IMR-90 (cell line): ENCODE data around the gene RNF181. TPM values are rescaled to one million over a fixed set of nuclear protein-coding genes. Genes with fewer than 3 reads are reported as not detected.

Source experiments
- ATAC-seq: fragments of 200-7000 bp; cut with Tn5 transposase; 2 replicates; pipeline ENCODE4 v1.9.1; 2020; ENCODE audit warnings: low read depth, mild to moderate bottlenecking, moderate library complexity
- BruUV-seq: library from RNA; stranded (reverse); fragments of 400-500 nt; replicated peaks from 2 replicates; lab custom pipeline; 2021; lab: Mats Ljungman, UMichigan
- CTCF ChIA-PET: fragments of 300-600 bp; formaldehyde crosslinking; extraction: SDS; loops from one replicate; lab custom pipeline; 2021; ENCODE audit warnings: antibody characterized with exemption; lab: Yijun Ruan, JAX
- POLR2A ChIA-PET: fragments of 300-600 bp; sonication (Branson Sonifier 250); formaldehyde crosslinking; loops from one replicate; lab custom pipeline; 2022; ENCODE audit warnings: antibody characterized with exemption; ENCODE audit not compliant: unreplicated experiment; lab: Charles Lee
- DNase-seq: peaks from one replicate; pipeline ENCODE4 v3.0.0; 2013
- H2AFZ ChIP-seq: replicated peaks from 2 replicates; pipeline ENCODE3; 2013; ENCODE audit warnings: low read length, mild to moderate bottlenecking; ENCODE audit not compliant: poor library complexity
- H2AK5ac ChIP-seq: 2 replicates; pipeline ENCODE4 v1.6.1; 2013; ENCODE audit warnings: low read depth, low read length, inconsistent platforms
- H2AK9ac ChIP-seq: replicated peaks from 2 replicates; pipeline ENCODE3; 2013; ENCODE audit warnings: mild to moderate bottlenecking, low read depth, low read length, moderate library complexity; ENCODE audit not compliant: poor library complexity
- H2BK120ac ChIP-seq: 2 replicates; pipeline ENCODE4 v1.6.1; 2013; ENCODE audit warnings: low read depth, low read length, inconsistent platforms
- H2BK15ac ChIP-seq: 3 replicates; pipeline ENCODE4 v1.6.1; 2013; ENCODE audit warnings: low read depth, low read length, inconsistent platforms
- H2BK20ac ChIP-seq: 2 replicates; pipeline ENCODE4 v1.6.1; 2013; ENCODE audit warnings: low read depth, mild to moderate bottlenecking, inconsistent platforms, low read length, moderate library complexity
- H2BK5ac ChIP-seq: 2 replicates; pipeline ENCODE4 v1.6.1; 2013; ENCODE audit warnings: mild to moderate bottlenecking, low read depth, low read length, inconsistent platforms; ENCODE audit not compliant: poor library complexity, severe bottlenecking
- H3K14ac ChIP-seq: replicated peaks from 2 replicates; pipeline ENCODE4 v1.6.1; 2013; ENCODE audit warnings: low read depth, low read length, inconsistent platforms
- H3K18ac ChIP-seq: 2 replicates; pipeline ENCODE4 v1.6.1; 2013; ENCODE audit warnings: low read depth, low read length, control low read depth
- H3K23ac ChIP-seq: 2 replicates; pipeline ENCODE4 v1.6.1; 2013; ENCODE audit warnings: low read depth, low read length, inconsistent platforms
- H3K27ac ChIP-seq: 2 replicates; pipeline ENCODE4 v1.5.1; 2013; ENCODE audit warnings: mild to moderate bottlenecking, control low read depth, low read length; ENCODE audit not compliant: insufficient read depth
- H3K27me3 ChIP-seq: 2 replicates; pipeline ENCODE4 v1.6.1; 2013; ENCODE audit warnings: low read length; ENCODE audit not compliant: control insufficient read depth, insufficient read depth
- H3K36me3 ChIP-seq: 2 replicates; pipeline ENCODE4 v1.6.1; 2013; ENCODE audit warnings: low read length, mixed read lengths; ENCODE audit not compliant: control insufficient read depth, insufficient read depth
- H3K4ac ChIP-seq: 2 replicates; pipeline ENCODE4 v1.6.1; 2013; ENCODE audit warnings: low read depth, low read length, inconsistent platforms
- H3K4me1 ChIP-seq: 2 replicates; pipeline ENCODE4 v1.6.1; 2013; ENCODE audit warnings: low read length, mixed read lengths; ENCODE audit not compliant: control insufficient read depth, insufficient read depth
- H3K4me2 ChIP-seq: 2 replicates; pipeline ENCODE4 v1.6.1; 2013; ENCODE audit warnings: low read depth, mild to moderate bottlenecking, control low read depth, low read length, moderate library complexity
- H3K4me3 ChIP-seq: 2 replicates; pipeline ENCODE4 v1.5.1; 2013; ENCODE audit warnings: low read depth, mild to moderate bottlenecking, control low read depth, low read length, moderate library complexity; ENCODE audit not compliant: insufficient read depth
- H3K56ac ChIP-seq: 2 replicates; pipeline ENCODE4 v1.6.1; 2013; ENCODE audit warnings: low read length, inconsistent platforms; ENCODE audit not compliant: insufficient read depth; ENCODE audit errors: extremely low read depth
- H3K79me1 ChIP-seq, 2 experiments: 2 replicates each; pipeline ENCODE4 v1.6.1; 2013; ENCODE audit warnings: low read length in 2 of 2, inconsistent platforms in 1 of 2, low read depth in 1 of 2
- H3K9ac ChIP-seq: 2 replicates; pipeline ENCODE4 v1.6.1; 2013; ENCODE audit warnings: low read depth, low read length, control low read depth
- H3K9me1 ChIP-seq: 2 replicates; pipeline ENCODE4 v1.6.1; 2013; ENCODE audit warnings: low read length, inconsistent platforms; ENCODE audit not compliant: insufficient read depth
- H3K9me3 ChIP-seq: 2 replicates; pipeline ENCODE4 v1.6.1; 2013; ENCODE audit warnings: low read length; ENCODE audit not compliant: control insufficient read depth, insufficient read depth
- H4K20me1 ChIP-seq: 2 replicates; pipeline ENCODE4 v1.6.1; 2013; ENCODE audit warnings: low read length, inconsistent platforms; ENCODE audit not compliant: insufficient read depth
- H4K5ac ChIP-seq: 2 replicates; pipeline ENCODE4 v1.6.1; 2013; ENCODE audit warnings: mild to moderate bottlenecking, low read depth, low read length, control low read depth
- H4K8ac ChIP-seq, 2 experiments: 2 replicates each; pipeline ENCODE4 v1.6.1; 2013; ENCODE audit warnings: low read depth in 2 of 2, low read length in 2 of 2, control low read depth in 1 of 2, inconsistent platforms in 1 of 2
- H4K91ac ChIP-seq: 2 replicates; pipeline ENCODE4 v1.6.1; 2013; ENCODE audit warnings: low read depth, low read length, inconsistent platforms; ENCODE audit not compliant: insufficient read depth
- BHLHE40 ChIP-seq: fragments of 150-350 bp; IDR thresholded peaks from 2 replicates; pipeline ENCODE4 v1.6.1; 2016; ENCODE audit warnings: mild to moderate bottlenecking, low read depth, low read length
- CEBPB ChIP-seq: IDR thresholded peaks from 2 replicates; pipeline ENCODE4 v1.6.1; 2012; ENCODE audit warnings: low read depth, low read length, improper control_type of control experiment
- CHD1 ChIP-seq: IDR thresholded peaks from 2 replicates; pipeline ENCODE4 v1.6.1; 2012; ENCODE audit warnings: low read depth, low read length, improper control_type of control experiment
- CTCF ChIP-seq: conservative IDR thresholded peaks from 2 replicates; pipeline ENCODE4 v1.5.1; 2012; ENCODE audit warnings: mild to moderate bottlenecking, low read depth, low read length, improper control_type of control experiment
- FOS ChIP-seq: fragments of 150-350 bp; IDR thresholded peaks from 2 replicates; pipeline ENCODE4 v1.6.1; 2016; ENCODE audit warnings: low read depth, low read length
- MAFK ChIP-seq: IDR thresholded peaks from 2 replicates; pipeline ENCODE4 v1.6.1; 2012; ENCODE audit warnings: low read depth, low read length, improper control_type of control experiment
- MAZ ChIP-seq: IDR thresholded peaks from 2 replicates; pipeline ENCODE4 v1.6.1; 2012; ENCODE audit warnings: low read depth, mild to moderate bottlenecking, low read length, improper control_type of control experiment, moderate library complexity, borderline replicate concordance
- MXI1 ChIP-seq: IDR thresholded peaks from 2 replicates; pipeline ENCODE4 v1.6.1; 2012; ENCODE audit warnings: low read depth, mild to moderate bottlenecking, low read length, moderate library complexity, borderline replicate concordance
- NFE2L2 ChIP-seq: fragments of 150-350 bp; IDR thresholded peaks from 2 replicates; pipeline ENCODE4 v1.6.1; 2016; ENCODE audit warnings: low read depth, mild to moderate bottlenecking, low read length
- POLR2A ChIP-seq: IDR thresholded peaks from 2 replicates; pipeline ENCODE4 v1.6.1; 2012; ENCODE audit warnings: mild to moderate bottlenecking, low read depth, low read length
- RAD21 ChIP-seq: IDR thresholded peaks from 2 replicates; pipeline ENCODE4 v1.6.1; 2012; ENCODE audit warnings: low read length, improper control_type of control experiment
- RCOR1 ChIP-seq: IDR thresholded peaks from 2 replicates; pipeline ENCODE4 v1.6.1; 2012; ENCODE audit warnings: mild to moderate bottlenecking, low read length, improper control_type of control experiment; ENCODE audit not compliant: insufficient replicate concordance
- RFX5 ChIP-seq: IDR thresholded peaks from 2 replicates; pipeline ENCODE4 v1.8.0; 2012; ENCODE audit warnings: low read depth, mild to moderate bottlenecking, low read length, moderate library complexity
- SMC3 ChIP-seq: fragments of 150-350 bp; IDR thresholded peaks from 2 replicates; pipeline ENCODE4 v1.6.1; 2016; ENCODE audit warnings: low read depth, mild to moderate bottlenecking, antibody characterized with exemption, low read length, moderate library complexity
- WGBS, 2 experiments: methylation state at CpG; one replicate each; pipeline versions ENCODE4 v1.1.5 to v1.1.7; 2013; ENCODE audit warnings: missing lambda C conversion rate in 2 of 2; ENCODE audit not compliant: insufficient read length in 1 of 2; ENCODE audit errors: extremely low coverage in 2 of 2; 5-methylcytosine and 5-hydroxymethylcytosine counted together
- dilution Hi-C: fragments of 300-500 bp; cut with HindIII; formaldehyde crosslinking; loops from one replicate; pipeline ENCODE4 v1.14.3; 2018; ENCODE audit warnings: low sequenced_read_pairs; ENCODE audit not compliant: unreplicated experiment
- in situ Hi-C: fragments of 300-500 bp; cut with MboI; formaldehyde crosslinking; loops from 3 replicates; pipeline ENCODE4 v1.14.3; 2019; ENCODE audit warnings: low sequenced_read_pairs, inconsistent platforms, mixed read lengths
- intact Hi-C: fragments of 100-400 bp; cut with micrococcal nuclease; formaldehyde crosslinking; loops from 2 replicates; pipeline ENCODE4 v1.10.0; 2022
- polyA plus RNA-seq, 3 experiments: library from polyadenylated mRNA; depleted of rRNA; stranded (reverse); fragments of >200 nt; gene quantifications; 2 replicates each; pipeline ENCODE4 v1.2.3, GENCODE V29; 2012; ENCODE audit warnings: low replicate concordance in 1 of 3
- total RNA-seq: library from RNA; depleted of rRNA; stranded (reverse); fragments of >200 nt; gene quantifications from 2 replicates; pipeline ENCODE4 v1.2.3, GENCODE V29; 2012
- TF ChIP-seq, protein P1 (sequence below): fragments of 150-350 bp; IDR thresholded peaks from 2 replicates; pipeline ENCODE4 v1.6.1; 2016; ENCODE audit warnings: low read depth, mild to moderate bottlenecking, low read length, moderate library complexity, borderline replicate concordance
- TF ChIP-seq, protein P2 (sequence below): fragments of 150-350 bp; IDR thresholded peaks from 2 replicates; pipeline ENCODE4 v1.6.1; 2017; ENCODE audit warnings: mild to moderate bottlenecking, antibody characterized with exemption, low read length, low read depth

The RNF181 gene
- total and polyA plus RNA-seq, 2 of the 4 experiments (the other 2 are of a cell fraction) = 438 to 498 TPM

DNA sequence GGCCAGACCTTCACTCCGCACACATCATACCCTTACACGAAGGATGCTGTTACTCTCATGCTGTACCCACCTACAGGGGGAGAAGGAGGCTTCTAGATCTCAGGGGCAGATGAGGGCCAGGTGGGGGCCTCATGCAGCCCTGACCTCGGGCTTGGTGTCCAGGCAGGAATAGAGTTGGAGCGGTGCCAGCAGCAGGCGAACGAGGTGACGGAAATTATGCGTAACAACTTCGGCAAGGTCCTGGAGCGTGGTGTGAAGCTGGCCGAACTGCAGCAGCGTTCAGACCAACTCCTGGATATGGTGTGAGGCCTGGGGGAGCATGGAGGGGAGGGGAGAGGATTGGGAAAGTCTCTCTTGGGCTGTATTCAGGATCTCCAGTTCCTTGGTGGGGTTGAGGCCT is 4.0 kb upstream of the RNF181 start:
- no peak for ATAC-seq
- Histone ChIP-seq H4K5ac (peak overlapping the region; percentile 10; the same call in 1 of the 2 replicates), H3K79me1 (peaks cover 33 to 72% of the 10 kb centered on the region in 2 experiments), H3K14ac (peak overlapping the region; percentile 90; the same call in 1 of the 2 replicates), H2AK5ac (peak overlapping the region; percentile 93; the same call in 1 of the 2 replicates), H3K56ac (no peak overlapping the region), H3K9ac (no peak overlapping the region), H3K18ac (no peak overlapping the region), H3K4me3 (no peak overlapping the region), H3K36me3 (peaks cover under 1% of the 10 kb centered on the region; the same call in 1 of the 2 replicates), H2AFZ (peak overlapping the region; percentile 45), H2BK15ac (peak overlapping the region; percentile 63; the same call in 1 of the 3 replicates), H3K9me1 (peaks cover 29% of the 10 kb centered on the region), H4K8ac (peak overlapping the region in 1 of 2 experiments; percentile 74; a peak in 3 of 4 replicates), H2BK20ac (no peak overlapping the region), H3K4me2 (no peak overlapping the region), H3K23ac (peak overlapping the region; percentile 55; the same call in 1 of the 2 replicates), H4K91ac (peak overlapping the region; percentile 77; the same call in 1 of the 2 replicates), H3K27ac (peak overlapping the region; percentile 38; the same call in 1 of the 2 replicates), H2BK5ac (peak overlapping the region; percentile 92), H3K4me1 (peaks cover 23% of the 10 kb centered on the region), H2BK120ac (peak overlapping the region; percentile 77; the same call in 1 of the 2 replicates), H3K9me3 (no peaks in the 10 kb centered on the region), H4K20me1 (peaks cover 13% of the 10 kb centered on the region), H2AK9ac (peak overlapping the region; percentile 77), H3K4ac (peak overlapping the region; percentile 80), H3K27me3 (no peaks in the 10 kb centered on the region)
- in situ Hi-C loops (no loop called here), intact Hi-C loops (no loop called here), dilution Hi-C loops (no loop called here)
- no TSS peak for BruUV-seq
- TF ChIP-seq MXI1 = no peak
- no peak for TF ChIP-seq RCOR1
- TF ChIP-seq CTCF = no peak
- no peak for TF ChIP-seq MAFK
- no peak for TF ChIP-seq FOS
- no peak for TF ChIP-seq CEBPB
- TF ChIP-seq CHD1 = no peak
- TF ChIP-seq, protein P1, sequence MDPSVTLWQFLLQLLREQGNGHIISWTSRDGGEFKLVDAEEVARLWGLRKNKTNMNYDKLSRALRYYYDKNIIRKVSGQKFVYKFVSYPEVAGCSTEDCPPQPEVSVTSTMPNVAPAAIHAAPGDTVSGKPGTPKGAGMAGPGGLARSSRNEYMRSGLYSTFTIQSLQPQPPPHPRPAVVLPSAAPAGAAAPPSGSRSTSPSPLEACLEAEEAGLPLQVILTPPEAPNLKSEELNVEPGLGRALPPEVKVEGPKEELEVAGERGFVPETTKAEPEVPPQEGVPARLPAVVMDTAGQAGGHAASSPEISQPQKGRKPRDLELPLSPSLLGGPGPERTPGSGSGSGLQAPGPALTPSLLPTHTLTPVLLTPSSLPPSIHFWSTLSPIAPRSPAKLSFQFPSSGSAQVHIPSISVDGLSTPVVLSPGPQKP = no peak
- TF ChIP-seq BHLHE40 = no peak
- TF ChIP-seq SMC3 = no peak
- TF ChIP-seq RAD21 = no peak
- TF ChIP-seq NFE2L2 = no peak
- TF ChIP-seq, protein P2, sequence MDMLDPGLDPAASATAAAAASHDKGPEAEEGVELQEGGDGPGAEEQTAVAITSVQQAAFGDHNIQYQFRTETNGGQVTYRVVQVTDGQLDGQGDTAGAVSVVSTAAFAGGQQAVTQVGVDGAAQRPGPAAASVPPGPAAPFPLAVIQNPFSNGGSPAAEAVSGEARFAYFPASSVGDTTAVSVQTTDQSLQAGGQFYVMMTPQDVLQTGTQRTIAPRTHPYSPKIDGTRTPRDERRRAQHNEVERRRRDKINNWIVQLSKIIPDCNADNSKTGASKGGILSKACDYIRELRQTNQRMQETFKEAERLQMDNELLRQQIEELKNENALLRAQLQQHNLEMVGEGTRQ = no peak
- TF ChIP-seq RFX5 = no peak
- TF ChIP-seq POLR2A = no peak
- no peak for TF ChIP-seq MAZ
- ChIA-PET POLR2A (interaction anchor here (0.7 to 1.3 kb wide), 2 partner anchors 58 to 172 kb away, joined by 3 read pairs; no protein-coding TSS in a partner anchor), CTCF (no interaction called here)
- no peak for DNase-seq
- WGBS, 2 experiments = 81% methylated on average over 6 of the region's 12 CpGs; no CpG with 5 or more reads in 1 of the 2 experiments
